SK-N-SH (cell line): ENCODE data around the gene ARL6IP5.
A peak's percentile ranks its signal among the peaks of the same experiment; 100 is the strongest.

Source experiments
- CTCF ChIP-seq: fragments of 200-600 bp; sonication (generic); IDR thresholded peaks from 2 replicates; pipeline ENCODE4 v1.6.1; 2017; ENCODE audit warnings: antibody characterized with exemption, mild to moderate bottlenecking, moderate library complexity
- ELF1 ChIP-seq: IDR thresholded peaks from 2 replicates; pipeline ENCODE4 v1.4.0; 2012
- FOXJ3 ChIP-seq: sonication (generic); formaldehyde crosslinking; IDR thresholded peaks from 2 replicates; pipeline ENCODE4 v1.5.1; 2020; ENCODE audit warnings: mild to moderate bottlenecking, missing genetic modification reagents
- MEF2A ChIP-seq: IDR thresholded peaks from 2 replicates; pipeline ENCODE4 v1.4.0; 2012; ENCODE audit warnings: low read depth, borderline replicate concordance
- SIN3A ChIP-seq: IDR thresholded peaks from 2 replicates; pipeline ENCODE4 v1.6.1; 2012; ENCODE audit warnings: low read depth, mild to moderate bottlenecking, low read length, moderate library complexity, borderline replicate concordance
- USF1 ChIP-seq: IDR thresholded peaks from 2 replicates; pipeline ENCODE4 v1.4.0; 2012; ENCODE audit warnings: low read depth, borderline replicate concordance

- TF ChIP-seq MEF2A (no peak), CTCF (no peak), USF1 (no peak), SIN3A (0 out of 2 replicates have a peak, but pooled peaks have one; percentile 35), FOXJ3 (CRISPR knock-in tag) (no peak), ELF1 (peak; percentile 53)
Observed at GRCh38 chr3:69082805-69083204, 1.9 kb upstream of the ARL6IP5 start.
